Measurements from ENCODE around the gene UCN. TPM values are rescaled to one million over a fixed set of nuclear protein-coding genes. Genes with fewer than 3 reads are reported as not detected.
"Not testable (repeated sequence)": the region's sequence is repeated elsewhere in the genome, so short reads cannot be mapped to it uniquely, and the experiment has no call there.

The UCN gene
- polyA plus RNA-seq (ENCODE audit: insufficient read length in 10 of 10), result 1 to 10 TPM in 7 of 10 donors, under 1 TPM in 3; 0.44 to 2.1 (median 1.2) TPM
- long read RNA-seq, donor 1, partial matches to known transcripts, result 0 of 1 reads
- long read RNA-seq, donor 1, other reads (novel, unspliced or antisense), result 0 of 1 reads
- long read RNA-seq, donor 2, result 0 reads
- long read RNA-seq, donor 3, result 0 reads
- long read RNA-seq, donor 4, result 0 reads
- long read RNA-seq, donor 5, result 0 reads
- long read RNA-seq, donor 6, result 0 reads
- long read RNA-seq, donor 7, partial matches to known transcripts, result 29 of 41 reads
- long read RNA-seq, donor 7, other reads (novel, unspliced or antisense), result 12 of 41 reads
- long read RNA-seq, donor 8, result 0 reads
- long read RNA-seq, donor 9, result 0 reads

- DNase-seq, result peak; percentile 23 to 81 (median 60)
Observed at GRCh38 chr2:27308359-27308881, at the start of gene UCN. Gene UCN, minus strand, starts transcription at chr2:27308445. Its CDS starts 550 bp downstream, at chr2:27307895.

DNA sequence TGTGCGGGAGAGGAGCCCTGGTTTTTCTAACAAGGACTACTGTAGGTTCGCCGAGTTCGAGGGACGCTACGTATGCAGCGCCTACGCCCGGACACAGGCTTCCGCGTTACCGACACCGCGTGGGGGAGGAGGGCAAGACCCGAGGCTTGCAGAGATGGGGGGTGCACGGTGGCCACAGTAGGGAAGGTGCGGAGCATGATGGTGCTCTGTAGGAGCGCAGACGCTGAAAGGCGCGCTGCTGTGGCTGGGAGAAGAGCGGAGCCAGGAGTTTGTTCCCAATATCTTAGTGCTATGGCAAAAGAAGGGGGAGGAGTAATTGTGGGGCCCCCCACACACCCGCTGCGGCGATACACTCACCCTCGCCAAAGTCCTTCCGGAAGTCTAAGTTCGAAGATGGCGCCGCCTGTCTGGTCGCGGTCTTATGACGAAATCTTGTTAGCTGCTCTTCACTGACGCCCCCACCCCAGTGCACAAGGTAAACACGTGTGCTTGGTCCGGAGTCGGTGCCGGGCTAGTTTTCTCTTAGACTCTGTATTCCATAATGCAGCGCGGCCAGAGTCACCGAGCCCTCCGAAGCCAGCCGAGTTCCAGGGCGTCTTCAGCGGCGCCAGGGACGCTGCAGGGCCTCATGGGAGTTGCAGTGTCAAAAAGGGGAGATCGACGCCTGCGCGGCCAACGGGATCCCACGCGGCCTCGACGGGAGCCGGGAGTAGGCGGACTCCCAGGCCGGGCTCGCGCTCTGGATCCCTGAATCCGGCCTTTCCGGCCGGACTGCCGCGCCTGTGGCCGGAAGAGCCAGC lies 48.3 kb upstream of the UCN start, which contains the start of gene GTF3C2:
Gene GTF3C2, minus strand, starts transcription at position 383 of the 800 bp plus-strand sequence. CDS start 13,210 bp downstream, outside the sequence.
- peak; percentile 96 to 99 (median 98) for DNase-seq

DNA sequence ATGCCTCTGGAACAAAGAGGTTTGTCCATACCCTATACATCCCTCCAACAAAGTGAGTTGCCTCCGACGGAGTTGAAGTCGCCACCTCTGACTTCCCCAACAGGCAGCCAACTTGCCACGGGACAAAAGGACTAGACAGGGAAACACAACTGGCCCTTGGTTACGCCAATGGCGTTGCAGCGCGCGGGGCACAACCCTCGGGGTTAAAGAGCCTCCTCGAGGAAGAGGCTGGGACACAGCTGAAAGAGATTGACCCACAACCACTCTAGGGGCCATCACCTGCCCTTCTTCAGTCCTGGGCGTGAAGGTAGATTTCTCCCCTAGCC lies 47.8 kb upstream of the UCN start:
- no peak for DNase-seq

GRCh38 chr2:27354597-27354927 lies 46.3 kb upstream of the UCN start:
- no peak for DNase-seq

GRCh38 chr2:27353762-27354596 lies 45.7 kb upstream of the UCN start:
- no peak for DNase-seq

DNA sequence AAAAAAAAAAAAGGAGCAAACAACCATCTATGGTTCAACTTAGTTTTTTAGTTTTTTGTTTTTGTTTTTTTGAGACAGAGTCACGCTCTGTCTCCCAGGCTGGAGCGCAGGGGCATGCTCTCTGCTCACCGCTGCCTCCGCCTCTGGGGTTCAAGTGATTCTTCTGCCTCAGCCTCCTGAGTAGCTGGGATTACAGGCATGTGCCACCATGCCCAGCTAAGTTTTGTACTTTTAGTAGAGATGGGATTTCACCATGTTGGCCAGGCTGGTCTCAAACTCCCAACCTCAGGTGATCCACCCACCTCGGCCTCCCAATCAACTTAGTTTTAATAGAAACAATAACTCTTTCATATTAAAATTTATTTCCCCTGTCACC lies 45.1 kb upstream of the UCN start:
- not testable (repeated sequence) for DNase-seq

DNA sequence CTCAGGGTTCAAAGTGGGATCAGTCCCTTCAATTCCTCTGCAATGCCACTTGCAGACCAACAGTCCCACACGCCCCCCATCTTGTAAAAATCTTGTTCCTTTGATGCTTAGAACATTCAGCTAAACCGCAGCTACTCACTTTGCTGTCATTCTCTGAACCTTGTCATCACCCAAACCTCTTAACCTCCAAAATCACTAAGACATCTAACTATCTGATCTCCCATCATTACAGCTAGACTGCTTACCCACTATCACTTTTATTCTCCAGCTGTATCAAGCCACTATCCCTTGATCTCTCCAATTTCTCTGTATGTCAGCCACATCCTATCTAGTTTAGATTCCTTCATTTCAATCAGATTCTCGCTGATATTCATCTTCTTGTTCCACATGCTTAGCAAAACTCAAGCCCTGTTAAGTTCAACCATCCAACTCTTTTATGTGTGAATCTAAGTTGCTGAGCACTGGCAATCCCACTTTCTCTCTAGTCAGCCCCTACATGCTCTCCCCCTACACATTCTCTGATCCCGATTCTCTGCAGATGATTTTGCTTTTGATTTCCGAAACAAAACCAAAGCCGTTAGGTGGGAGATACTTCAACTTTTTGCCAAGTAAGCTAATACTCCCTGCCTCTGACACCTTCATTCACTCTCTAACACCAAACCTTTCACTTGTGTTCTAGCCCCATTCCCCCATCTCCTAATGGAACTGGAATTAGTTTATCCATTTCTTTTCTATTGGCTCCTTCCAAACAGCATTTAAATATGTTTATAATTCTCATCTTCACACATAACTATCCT lies 43.8 kb upstream of the UCN start:
- no peak for DNase-seq

DNA sequence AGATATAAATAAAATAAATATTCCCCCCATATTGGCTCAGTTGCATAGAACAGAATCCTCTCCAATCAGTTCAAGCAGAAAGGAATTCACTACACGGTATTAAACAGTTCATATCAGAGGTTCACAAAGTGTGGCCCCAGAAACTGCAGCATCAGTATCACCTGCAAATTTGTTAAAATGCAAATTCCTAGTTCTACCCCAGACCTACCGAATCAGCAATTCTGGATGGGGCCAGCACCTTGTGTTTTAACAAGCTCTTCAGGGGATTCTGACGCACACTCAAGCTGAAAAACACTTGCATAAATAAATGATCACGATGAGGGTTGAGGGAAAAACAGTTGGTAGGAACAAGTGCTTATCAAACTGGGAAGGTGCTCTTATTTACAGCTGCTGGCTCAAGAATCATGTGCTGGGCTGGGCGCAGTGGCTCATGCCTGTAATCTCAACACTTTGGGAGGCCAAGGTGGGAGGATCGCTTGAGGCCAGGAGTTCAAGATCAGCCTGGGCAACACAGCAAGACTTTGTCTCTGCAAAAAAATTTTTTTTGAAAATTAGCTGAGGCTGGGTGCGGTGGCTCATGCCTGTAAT lies 42.0 kb upstream of the UCN start:
- DNase-seq, result no peak

DNA sequence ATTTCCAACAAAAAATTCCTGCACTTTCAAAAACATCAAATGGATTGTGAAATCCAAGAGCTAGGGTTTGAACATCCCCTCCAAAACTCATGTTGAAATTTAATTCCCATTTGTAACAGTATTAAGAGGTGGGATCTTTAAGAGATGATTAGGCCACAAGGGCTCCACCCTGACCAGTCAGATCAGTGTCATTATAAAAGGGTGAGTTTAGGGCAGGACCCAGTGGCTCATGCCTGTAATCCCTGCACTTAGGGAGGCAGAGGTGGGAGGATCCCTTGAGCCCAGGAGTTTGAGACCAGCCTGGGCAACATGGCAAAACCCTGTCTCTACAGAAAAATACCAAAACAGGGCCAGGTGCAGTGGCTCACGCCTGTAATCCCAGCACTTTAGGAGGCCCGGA lies 39.4 kb upstream of the UCN start:
- DNase-seq, result no peak

DNA sequence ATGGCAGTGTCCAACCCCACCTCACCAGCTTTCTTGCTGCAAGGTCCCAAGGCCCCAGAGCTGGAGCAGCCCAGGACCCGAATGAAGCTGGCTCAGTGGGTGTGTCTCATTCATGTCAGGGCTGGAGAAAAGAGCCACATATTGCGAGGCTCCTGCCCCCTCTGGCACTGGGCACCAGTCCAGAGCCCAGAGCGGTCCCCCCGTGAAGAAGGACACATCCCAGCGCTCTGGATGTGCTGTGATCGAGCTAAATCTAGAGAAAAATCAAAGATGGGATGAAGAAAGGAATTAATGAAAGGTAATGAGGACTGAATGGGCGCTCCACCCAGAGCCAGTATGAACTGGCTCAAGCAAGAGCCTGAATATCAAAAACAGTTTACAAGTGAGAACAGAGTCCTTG lies 27.9 kb upstream of the UCN start:
- no peak for DNase-seq

GRCh38 chr2:27335311-27335710 lies 27.1 kb upstream of the UCN start:
- DNase-seq, result no peak

DNA sequence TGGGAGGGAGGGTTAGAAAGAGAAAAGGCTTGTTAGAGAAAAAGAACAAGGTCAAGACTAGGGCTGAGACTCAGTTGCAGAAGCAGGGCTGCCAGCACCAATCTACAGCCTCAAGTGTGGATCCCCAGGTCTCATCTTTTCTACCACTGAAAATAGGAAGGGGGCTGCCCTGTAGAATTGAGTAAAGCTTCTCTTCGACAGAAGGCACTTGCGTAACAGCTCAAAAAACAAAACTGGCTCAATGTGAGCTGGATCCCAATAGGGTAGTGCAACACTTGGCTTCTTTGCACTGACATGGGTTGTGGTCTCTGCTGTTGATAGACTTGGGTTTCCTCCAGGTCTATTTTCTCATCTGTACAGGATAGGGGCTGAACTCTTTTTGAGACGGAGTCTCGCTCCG lies 16.5 kb upstream of the UCN start:
- DNase-seq, result no peak

- no peak for DNase-seq
Observed at GRCh38 chr2:27323596-27324285, 15.5 kb upstream of the UCN start.

DNA sequence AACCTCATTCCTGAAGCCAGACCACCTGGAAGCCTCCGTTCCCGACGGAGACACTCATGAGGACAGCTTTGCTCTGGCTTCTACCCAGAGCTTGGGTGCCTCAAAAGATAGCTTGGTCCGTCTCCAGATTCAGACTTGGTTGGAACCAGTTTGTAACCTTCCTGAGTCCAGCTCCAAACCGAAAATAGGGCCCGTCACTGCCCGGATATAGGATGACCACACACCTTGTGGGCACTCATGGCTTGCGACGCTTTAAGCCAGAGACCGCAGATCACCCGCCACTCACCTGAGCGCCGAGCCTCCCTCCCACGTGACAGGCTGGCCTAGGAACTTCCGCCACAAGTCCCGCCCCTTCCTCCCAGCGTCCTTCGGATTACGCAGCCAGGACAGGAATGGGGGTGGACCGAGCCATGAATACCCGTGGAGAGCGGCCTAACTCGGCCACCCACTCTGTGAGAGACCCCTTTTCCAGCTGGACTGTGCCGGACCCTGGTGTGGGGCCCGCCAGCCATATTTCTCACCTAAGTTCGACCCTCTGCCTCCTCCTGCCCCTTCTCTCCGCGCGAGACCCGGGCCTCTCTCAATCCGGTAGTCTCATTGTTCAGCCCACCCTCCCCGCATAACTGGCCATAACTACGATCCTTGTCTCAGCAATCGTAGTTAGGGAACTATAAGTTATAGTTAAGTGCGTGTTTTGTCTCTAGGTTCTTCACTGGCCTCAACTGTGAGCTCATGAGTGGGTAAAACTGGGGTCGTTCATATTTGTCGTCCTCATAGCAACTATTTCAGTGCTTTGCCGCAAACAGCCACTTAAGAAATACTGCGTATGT lies 14.7 kb upstream of the UCN start, which contains the start of gene MPV17:
Gene MPV17, minus strand, starts transcription at position 332 of the 830 bp plus-strand sequence. CDS start 580 bp downstream, outside the sequence.
- peak; percentile 91 to 97 (median 92) for DNase-seq

GRCh38 chr2:27322301-27322765 lies 14.1 kb upstream of the UCN start:
- no peak for DNase-seq

DNA sequence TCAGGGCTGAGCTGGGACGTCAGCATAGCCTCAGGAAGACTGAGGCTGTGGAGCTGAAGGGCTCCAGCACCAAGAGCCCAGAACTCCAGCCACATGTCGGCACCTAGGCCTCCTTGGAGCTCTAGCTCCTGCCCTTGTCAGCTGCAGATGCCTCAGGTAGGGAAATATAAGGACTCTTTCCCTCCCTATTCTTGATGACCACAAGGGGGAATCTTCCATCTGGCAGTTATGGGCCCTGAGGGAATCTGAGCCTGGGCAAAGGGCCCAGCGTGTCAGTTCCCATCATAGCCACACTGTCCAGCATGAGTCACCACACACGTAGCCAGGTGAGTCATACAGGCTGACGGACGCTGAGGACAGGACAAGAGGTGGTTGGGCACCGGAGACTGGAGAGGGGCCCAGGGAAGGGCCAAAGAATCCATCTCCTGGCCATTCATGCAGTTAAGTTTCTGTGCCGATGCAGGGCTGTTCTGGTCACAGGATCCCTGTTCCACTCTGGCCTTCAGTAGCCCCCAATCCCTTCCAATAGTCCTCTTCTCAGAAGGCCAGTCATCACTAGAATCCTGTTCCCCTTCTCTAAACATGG lies 12.8 kb upstream of the UCN start:
- peak in 2 of 3 donors; percentile 12 to 89 for DNase-seq

DNA sequence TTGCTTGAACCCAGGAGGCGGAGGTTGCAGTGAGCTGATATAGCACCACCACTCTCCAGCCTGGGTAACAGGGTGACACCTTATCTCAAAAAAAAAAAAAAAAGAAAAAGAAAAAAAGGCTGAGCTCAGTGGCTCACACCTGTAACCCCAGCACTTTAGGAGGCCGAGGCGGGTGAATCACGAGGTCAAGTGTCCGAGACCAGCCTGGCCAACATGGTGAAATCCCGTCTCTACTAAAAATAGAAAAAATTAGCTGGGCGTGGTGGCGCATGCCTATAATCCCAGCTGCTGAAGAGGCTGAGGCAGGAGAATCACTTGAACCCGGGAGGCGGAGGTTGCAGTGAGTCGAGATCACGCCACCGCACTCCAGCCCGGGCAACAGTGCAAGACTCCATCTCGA lies 11.6 kb upstream of the UCN start:
- DNase-seq, result not testable (repeated sequence)

DNA sequence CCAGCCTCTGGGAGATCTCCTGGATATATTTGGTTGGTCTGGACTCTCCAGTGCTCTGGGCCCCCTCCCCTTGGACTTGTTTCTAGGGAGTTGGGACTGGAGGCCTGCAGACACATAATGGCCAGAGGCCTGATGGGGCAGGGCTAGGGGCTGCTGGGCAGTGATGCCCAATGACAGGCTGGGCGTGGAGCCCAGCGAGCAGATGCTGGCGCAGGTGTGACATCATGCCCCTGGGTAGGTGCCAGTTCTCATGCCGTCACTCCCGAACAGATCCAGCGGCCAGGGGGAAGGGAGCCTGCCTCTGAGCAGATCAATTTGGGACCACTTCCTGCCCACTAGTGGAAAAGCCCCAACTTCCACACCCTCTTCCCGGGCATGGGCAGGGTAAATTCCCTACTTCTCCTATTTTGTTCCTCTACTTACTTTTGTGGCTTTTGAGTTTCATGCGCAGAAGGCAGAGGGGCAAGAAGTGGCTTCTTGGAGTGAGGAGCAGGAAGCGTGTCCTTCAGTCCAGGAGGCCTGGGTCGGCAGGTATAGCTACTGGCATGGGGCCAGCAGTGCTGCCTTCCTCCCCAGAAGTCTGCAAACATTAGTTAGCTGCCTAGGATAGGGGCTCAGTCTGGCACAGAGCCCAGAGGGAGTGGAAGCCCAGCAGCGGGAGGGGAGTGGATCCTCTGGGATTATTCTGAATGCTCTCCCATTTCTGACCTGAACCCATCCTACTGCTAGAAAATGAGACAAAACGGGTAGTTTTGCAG lies 8.6 kb upstream of the UCN start:
- peak in 1 of 3 donors; percentile 18 for DNase-seq
